ENCODE data around the gene NAA80. TPM values are rescaled to one million over a fixed set of nuclear protein-coding genes. Genes with fewer than 3 reads are reported as not detected.

Gene NAA80
- total RNA-seq, 3 donors from 2014 or later (not counting 1 experiment from before 2014, with no cell fraction given) = 22.2 to 30.3 (median 29.6) TPM

DNA sequence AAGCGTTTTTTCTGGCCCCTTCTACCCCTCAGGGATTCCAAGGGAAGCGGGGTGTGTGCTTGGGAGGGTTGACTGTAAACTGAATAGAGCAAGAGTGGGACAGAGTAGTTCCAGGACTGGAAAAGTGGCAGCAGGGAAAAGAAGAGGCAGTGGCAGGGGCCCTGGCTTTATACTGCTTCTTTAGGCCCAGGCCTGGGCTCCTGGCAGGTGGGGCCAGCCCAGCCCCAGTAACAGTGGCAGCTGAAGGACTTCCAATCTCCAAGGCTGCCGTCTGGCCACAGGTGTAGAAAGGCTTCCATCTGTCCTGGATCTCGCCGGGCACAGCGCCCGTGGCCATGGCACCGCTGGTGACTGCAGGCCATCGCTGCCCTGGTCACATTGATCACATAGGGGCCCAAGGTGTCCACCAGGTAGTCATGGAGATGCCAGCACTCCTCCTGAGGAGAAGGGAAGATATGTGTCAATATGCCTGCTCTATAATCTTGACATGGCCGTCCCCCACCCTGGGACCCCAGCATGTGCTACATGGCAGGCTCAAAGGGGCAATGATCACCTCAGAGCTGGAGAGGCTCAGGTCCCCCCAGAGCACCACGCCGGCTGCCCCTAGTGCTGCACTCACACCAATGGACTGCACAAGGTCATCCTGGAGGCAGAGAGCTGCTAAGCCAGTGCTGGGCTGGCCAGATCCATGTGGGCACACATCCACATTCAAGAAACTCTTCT is 6.0 kb downstream of the NAA80 start:
- DNase-seq = no peak
- Histone ChIP-seq H3K27ac (ENCODE audit: low read length) (peak overlapping the region; percentile 57), H3K4me3 (ENCODE audit: low read length) (no peak overlapping the region), H3K36me3 (ENCODE audit: control insufficient read depth, insufficient read depth, low read length) (peaks cover 16% of the 10 kb centered on the region), H3K4me1 (ENCODE audit: control insufficient read depth, insufficient read depth, low read length) (peaks cover 24% of the 10 kb centered on the region), H3K27me3 (ENCODE audit: control insufficient read depth, insufficient read depth, low read length) (no peaks in the 10 kb centered on the region), H3K9me3 (ENCODE audit: control insufficient read depth, insufficient read depth, low read length) (no peaks in the 10 kb centered on the region)
- Mint-ChIP-seq H3K4me3 (peak overlapping the region; percentile 91), H3K36me3 (no peaks in the 10 kb centered on the region), H3K27ac (peak overlapping the region; percentile 93 to 96), H3K9me3 (no peaks in the 10 kb centered on the region), H3K4me1 (peaks cover 15 to 23% of the 10 kb centered on the region in 2 donors), H3K27me3 (ENCODE audit: low read depth in 2 of 2) (no peaks in the 10 kb centered on the region)
- TF ChIP-seq CTCF (IDR thresholded peaks at IDR 0.05) = no peak
- WGBS (ENCODE audit: insufficient coverage) = 87% methylated on average over 12 of the region's 12 CpGs
- intact Hi-C loops (cut with micrococcal nuclease) = loop anchor here (2.0 kb wide), 1 partner anchor 66 kb away; the partner anchor contains the start of gene TMEM115
- ATAC-seq = no peak

- peak within 1 kb of the TSS; percentile 91 for H3K4me3 Mint-ChIP-seq
- Histone ChIP-seq H3K27ac (ENCODE audit: low read length) (peak within 1 kb of the TSS; percentile 57), H3K4me3 (ENCODE audit: low read length) (peak within 1 kb of the TSS; percentile 62), H3K9me3 (ENCODE audit: control insufficient read depth, insufficient read depth, low read length) (no peaks in the 10 kb centered on the region), H3K27me3 (ENCODE audit: control insufficient read depth, insufficient read depth, low read length) (no peaks in the 10 kb centered on the region), H3K36me3 (ENCODE audit: control insufficient read depth, insufficient read depth, low read length) (peaks cover 23% of the 10 kb centered on the region), H3K4me1 (ENCODE audit: control insufficient read depth, insufficient read depth, low read length) (peaks cover 18% of the 10 kb centered on the region)
- DNase-seq (peak; percentile 90 to 98), ATAC-seq (peak; percentile 98 to 99 (median 98))
- WGBS (ENCODE audit: insufficient coverage) = 2% methylated on average over 67 of the region's 67 CpGs
- H3K27ac Mint-ChIP-seq = peak within 1 kb of the TSS; percentile 93 to 96
- TF ChIP-seq CTCF (IDR thresholded peaks at IDR 0.05) = no peak
- no peaks in the 10 kb centered on the region for H3K27me3 Mint-ChIP-seq (ENCODE audit: low read depth in 2 of 2)
- intact Hi-C loops (cut with micrococcal nuclease) = loop anchor here (1.0 to 2.0 kb wide), 2 partner anchors 32 to 66 kb away; partner anchors contain the start of gene TMEM115
- H3K4me1 Mint-ChIP-seq = peaks cover 15 to 18% of the 10 kb centered on the region in 2 donors
- H3K36me3 Mint-ChIP-seq = no peaks in the 10 kb centered on the region
- no peaks in the 10 kb centered on the region for H3K9me3 Mint-ChIP-seq
Observed at GRCh38 chr3:50292159-50293078, 6.8 kb downstream of the NAA80 start, which contains the start of gene IFRD2. IFRD2 (minus strand) TSS chr3:50292429; CDS start chr3:50292274, 155 bp downstream.

DNA sequence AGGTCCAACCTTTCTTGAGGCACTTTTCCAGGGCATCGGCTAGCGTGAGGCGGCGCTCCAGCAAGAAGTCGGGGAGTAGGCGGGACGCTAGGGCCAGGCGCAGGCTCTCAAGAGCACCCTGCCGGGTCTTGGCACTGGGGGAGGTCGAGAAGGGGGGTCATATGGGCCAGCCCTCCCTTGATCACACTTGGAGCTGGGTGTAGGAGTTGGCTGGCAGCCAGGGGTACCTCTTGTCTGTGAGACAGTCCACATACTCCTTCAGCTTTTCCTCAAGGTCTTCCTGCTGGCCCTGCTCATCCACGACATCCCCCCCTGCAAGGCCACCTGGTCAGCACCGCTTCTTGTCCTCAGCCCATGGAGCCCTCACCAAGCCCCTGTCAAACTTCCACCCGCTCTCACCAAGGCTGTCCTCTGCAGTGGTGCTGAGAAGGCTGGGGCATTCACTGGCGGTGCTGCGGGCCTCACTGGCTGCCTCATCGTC is 9.0 kb downstream of the NAA80 start:
- Histone ChIP-seq H3K27me3 (ENCODE audit: control insufficient read depth, insufficient read depth, low read length) (no peaks in the 10 kb centered on the region), H3K4me3 (ENCODE audit: low read length) (no peak overlapping the region), H3K4me1 (ENCODE audit: control insufficient read depth, insufficient read depth, low read length) (peaks cover 18% of the 10 kb centered on the region), H3K36me3 (ENCODE audit: control insufficient read depth, insufficient read depth, low read length) (peaks cover 23% of the 10 kb centered on the region), H3K9me3 (ENCODE audit: control insufficient read depth, insufficient read depth, low read length) (no peaks in the 10 kb centered on the region), H3K27ac (ENCODE audit: low read length) (no peak overlapping the region)
- peaks cover 15 to 18% of the 10 kb centered on the region in 2 donors for H3K4me1 Mint-ChIP-seq
- TF ChIP-seq CTCF (IDR thresholded peaks at IDR 0.05) = no peak
- peak overlapping the region; percentile 4 for H3K4me3 Mint-ChIP-seq
- 94% methylated on average over 16 of the region's 16 CpGs for WGBS (ENCODE audit: insufficient coverage)
- H3K9me3 Mint-ChIP-seq = no peaks in the 10 kb centered on the region
- no peaks in the 10 kb centered on the region for H3K27me3 Mint-ChIP-seq (ENCODE audit: low read depth in 2 of 2)
- intact Hi-C loops (cut with micrococcal nuclease) = no loop called here
- no peak overlapping the region for H3K27ac Mint-ChIP-seq
- ATAC-seq = no peak
- H3K36me3 Mint-ChIP-seq = no peaks in the 10 kb centered on the region
- DNase-seq = no peak

Data from natural killer cell (primary cell).